Breast epithelium (tissue), 3 donors: ENCODE data around the gene FASN.

Experiments used
- CTCF ChIP-seq, 3 donors: fragments of 450-650 bp; IDR thresholded peaks; one replicate each; pipeline ENCODE4 v1.5.1; 2016 to 2017; ENCODE audit warnings: antibody characterized with exemption in 3 of 3, mild to moderate bottlenecking in 3 of 3, moderate library complexity in 3 of 3
- POLR2A ChIP-seq: fragments of 450-650 bp; IDR thresholded peaks from one replicate; pipeline ENCODE4 v1.6.1; 2016; ENCODE audit warnings: antibody characterized with exemption, mild to moderate bottlenecking, moderate library complexity
- POLR2AphosphoS5 ChIP-seq, 3 donors: sonication (generic); formaldehyde crosslinking; IDR thresholded peaks; one replicate each; pipeline ENCODE4 v1.6.1; 2017; ENCODE audit warnings: antibody characterized with exemption in 3 of 3

DNA sequence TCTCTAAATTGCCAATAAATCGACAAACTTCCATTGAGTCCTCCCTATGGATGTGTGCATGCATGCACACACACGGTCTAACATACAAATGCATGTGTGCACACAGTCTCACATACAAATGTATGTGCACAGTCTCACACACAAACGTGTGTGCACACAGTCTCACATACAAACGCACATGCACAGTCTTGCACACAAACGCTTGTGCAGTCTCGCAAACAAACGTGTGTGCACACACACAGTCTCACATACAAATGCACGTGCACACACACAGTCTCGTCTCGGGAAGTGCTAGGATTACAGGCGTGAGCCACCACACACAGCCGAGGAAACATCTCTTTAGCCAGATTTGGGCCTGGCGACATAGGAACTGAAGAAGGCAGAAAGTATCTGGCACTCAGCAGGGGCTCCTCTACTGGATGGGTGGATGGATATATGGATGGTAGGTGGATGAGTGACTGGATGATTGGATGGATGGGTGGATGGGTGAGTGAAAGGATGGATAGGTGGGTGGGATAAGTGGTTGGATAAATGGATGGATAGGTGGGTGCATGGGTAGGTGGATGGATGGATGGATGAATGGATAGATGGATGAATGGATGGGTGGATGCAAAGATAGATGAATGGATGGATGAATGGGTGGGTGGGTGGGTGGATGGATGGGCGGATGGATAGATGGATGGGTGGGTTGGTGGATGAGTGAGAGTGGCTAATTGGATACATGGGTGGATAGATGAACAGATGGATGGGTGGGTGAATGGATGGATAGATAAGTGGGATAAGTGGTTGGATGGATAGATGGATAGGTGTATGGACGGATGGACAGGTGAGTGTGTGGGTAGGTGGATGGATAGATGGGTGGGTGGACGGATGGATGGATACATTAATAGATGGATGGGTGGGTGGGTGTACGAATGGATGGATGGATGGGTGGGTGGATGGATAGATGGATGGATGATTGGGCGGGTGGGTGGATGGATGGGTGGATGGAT is 48.9 kb upstream of the FASN start:
- TF ChIP-seq POLR2A (no peak), CTCF (IDR thresholded peaks at IDR 0.05) (no peak), POLR2AphosphoS5 (IDR thresholded peaks at IDR 0.05) (no peak)
